H9 (cell line): ENCODE measurements around the gene TGFBR2. TPM values are rescaled to one million over a fixed set of nuclear protein-coding genes. Genes with fewer than 3 reads are reported as not detected.

ENCODE experiments used
- DNase-seq: peaks from one replicate; pipeline ENCODE4 v3.0.0-alpha.2; 2017
- H2AFZ ChIP-seq: one replicate; pipeline ENCODE4 v1.6.1; 2013; ENCODE audit warnings: mild to moderate bottlenecking, low read length, control low read depth, moderate library complexity
- H2AK5ac ChIP-seq: 2 replicates; pipeline ENCODE4 v1.6.1; 2013; ENCODE audit warnings: low read length, control low read depth, mixed read lengths; ENCODE audit not compliant: insufficient read length
- H2BK120ac ChIP-seq: one replicate; pipeline ENCODE4 v1.6.1; 2013; ENCODE audit warnings: low read depth, mild to moderate bottlenecking, low read length, control low read depth, inconsistent platforms; ENCODE audit not compliant: poor library complexity, severe bottlenecking
- H2BK12ac ChIP-seq: 2 replicates; pipeline ENCODE4 v1.6.1; 2013; ENCODE audit warnings: low read length, control low read depth, mixed read lengths, low read depth; ENCODE audit not compliant: insufficient read length
- H2BK15ac ChIP-seq: 2 replicates; pipeline ENCODE4 v1.6.1; 2013; ENCODE audit warnings: low read depth, low read length, control low read depth
- H2BK20ac ChIP-seq: one replicate; pipeline ENCODE4 v1.6.1; 2013; ENCODE audit warnings: low read depth, mild to moderate bottlenecking, low read length, control low read depth, inconsistent platforms; ENCODE audit not compliant: poor library complexity, severe bottlenecking
- H2BK5ac ChIP-seq: 2 replicates; pipeline ENCODE4 v1.6.1; 2013; ENCODE audit warnings: low read length, control low read depth, mixed read lengths; ENCODE audit not compliant: insufficient read length
- H3K14ac ChIP-seq: 2 replicates; pipeline ENCODE4 v1.6.1; 2013; ENCODE audit warnings: low read length, control low read depth; ENCODE audit not compliant: insufficient read depth
- H3K18ac ChIP-seq: 2 replicates; pipeline ENCODE4 v1.6.1; 2013; ENCODE audit warnings: low read depth, mild to moderate bottlenecking, mixed read lengths, low read length, control low read depth; ENCODE audit not compliant: insufficient read length
- H3K23ac ChIP-seq: 2 replicates; pipeline ENCODE4 v1.6.1; 2013; ENCODE audit warnings: low read length, control low read depth, mixed read lengths, low read depth; ENCODE audit not compliant: insufficient read length
- H3K23me2 ChIP-seq: 2 replicates; pipeline ENCODE4 v1.6.1; 2013; ENCODE audit warnings: low read depth, mild to moderate bottlenecking, mixed read lengths, low read length, control low read depth; ENCODE audit not compliant: insufficient read length, poor library complexity, severe bottlenecking
- H3K27ac ChIP-seq: 2 replicates; pipeline ENCODE4 v1.5.1; 2013; ENCODE audit warnings: low read length, control low read depth, mixed read lengths, low read depth; ENCODE audit not compliant: insufficient read length
- H3K27me3 ChIP-seq: 2 replicates; pipeline ENCODE4 v1.6.1; 2013; ENCODE audit warnings: low read length, control low read depth, inconsistent platforms; ENCODE audit not compliant: insufficient read depth
- H3K4ac ChIP-seq: 2 replicates; pipeline ENCODE4 v1.6.1; 2013; ENCODE audit warnings: low read depth, mild to moderate bottlenecking, control low read depth, inconsistent platforms, low read length, moderate library complexity
- H3K4me1 ChIP-seq: 2 replicates; pipeline ENCODE4 v1.6.1; 2013; ENCODE audit warnings: low read length, control low read depth, inconsistent platforms; ENCODE audit not compliant: insufficient read depth
- H3K4me2 ChIP-seq: 2 replicates; pipeline ENCODE4 v1.6.1; 2013; ENCODE audit warnings: low read length, control low read depth, mixed read lengths; ENCODE audit not compliant: insufficient read length, insufficient read depth
- H3K56ac ChIP-seq: 2 replicates; pipeline ENCODE4 v1.6.1; 2013; ENCODE audit warnings: low read depth, mild to moderate bottlenecking, mixed read lengths, low read length, control low read depth; ENCODE audit not compliant: insufficient read length
- H3K79me1 ChIP-seq: 2 replicates; pipeline ENCODE4 v1.6.1; 2013; ENCODE audit warnings: low read depth, mild to moderate bottlenecking, moderate library complexity, low read length, control low read depth, inconsistent platforms; ENCODE audit not compliant: insufficient read depth, poor library complexity, severe bottlenecking
- H3K79me2 ChIP-seq: 2 replicates; pipeline ENCODE4 v1.6.1; 2013; ENCODE audit warnings: low read length, control low read depth, inconsistent platforms; ENCODE audit not compliant: insufficient read depth
- H3K9ac ChIP-seq: 2 replicates; pipeline ENCODE4 v1.6.1; 2013; ENCODE audit warnings: low read length, control low read depth, mixed read lengths; ENCODE audit not compliant: insufficient read length; ENCODE audit errors: extremely low read depth
- H3K9me3 ChIP-seq: one replicate; pipeline ENCODE4 v1.6.1; 2013; ENCODE audit warnings: low read depth, low read length, inconsistent platforms; ENCODE audit not compliant: control insufficient read depth
- H3T11ph ChIP-seq: one replicate; pipeline ENCODE4 v1.6.1; 2013; ENCODE audit warnings: mild to moderate bottlenecking, low read length, control low read depth, inconsistent platforms
- H4K20me1 ChIP-seq: one replicate; pipeline ENCODE4 v1.6.1; 2013; ENCODE audit not compliant: control insufficient read depth, insufficient read length, insufficient read depth
- H4K5ac ChIP-seq: 2 replicates; pipeline ENCODE4 v1.6.1; 2013; ENCODE audit warnings: low read depth, mild to moderate bottlenecking, mixed read lengths, low read length, control low read depth; ENCODE audit not compliant: insufficient read length
- H4K8ac ChIP-seq: replicated peaks from 2 replicates; pipeline ENCODE4 v1.6.1; 2013; ENCODE audit warnings: low read length, control low read depth, mixed read lengths, low read depth; ENCODE audit not compliant: insufficient read length
- H4K91ac ChIP-seq: 2 replicates; pipeline ENCODE4 v1.6.1; 2013; ENCODE audit warnings: low read depth, mild to moderate bottlenecking, moderate library complexity, mixed read lengths, low read length, control low read depth; ENCODE audit not compliant: insufficient read length
- H3K27ac Mint-ChIP-seq, 3 experiments: 2 replicates in 2 of 3; 3 replicates in 1 of 3; pipeline ENCODE4 v1.8.0; 2020 to 2021; ENCODE audit warnings: mixed read lengths in 3 of 3, mild to moderate bottlenecking in 1 of 3, moderate library complexity in 1 of 3
- H3K27me3 Mint-ChIP-seq: 2 replicates; pipeline ENCODE4 v1.8.0; 2021; ENCODE audit warnings: low read depth, mild to moderate bottlenecking, moderate library complexity, mixed read lengths
- H3K36me3 Mint-ChIP-seq, 3 experiments: 2 replicates in 2 of 3; 3 replicates in 1 of 3; pipeline ENCODE4 v1.8.0; 2020 to 2021; ENCODE audit warnings: low read depth in 3 of 3, mixed read lengths in 3 of 3; ENCODE audit not compliant: insufficient read depth in 1 of 3
- H3K4me1 Mint-ChIP-seq, 2 experiments: 2 replicates each; pipeline ENCODE4 v1.8.0; 2020; ENCODE audit warnings: mixed read lengths in 2 of 2
- H3K4me3 Mint-ChIP-seq, 2 experiments: 2 replicates in 1 of 2; 3 replicates in 1 of 2; pipeline ENCODE4 v1.8.0; 2020 to 2021; ENCODE audit warnings: mild to moderate bottlenecking in 2 of 2, mixed read lengths in 2 of 2, moderate library complexity in 1 of 2
- H3K9me3 Mint-ChIP-seq, 2 experiments: 2 replicates in 1 of 2; 3 replicates in 1 of 2; pipeline ENCODE4 v1.8.0; 2020; ENCODE audit warnings: mild to moderate bottlenecking in 2 of 2, mixed read lengths in 2 of 2, moderate library complexity in 1 of 2
- CTCF ChIP-seq: fragments of 200-600 bp; sonication (generic); conservative IDR thresholded peaks from 3 replicates; pipeline ENCODE4 v1.8.0; 2021; ENCODE audit warnings: antibody characterized with exemption, mild to moderate bottlenecking
- WGBS: extraction: QIAGEN DNeasy Blood & Tissue Kit; methylation state at CpG from one replicate; pipeline ENCODE4 v1.1.7; 2013; ENCODE audit warnings: missing lambda C conversion rate, low lambda C conversion rate, mixed read lengths; ENCODE audit not compliant: insufficient read length; ENCODE audit errors: extremely low coverage; 5-methylcytosine and 5-hydroxymethylcytosine counted together
- total RNA-seq: library from RNA; stranded (reverse); gene quantifications from 2 replicates; pipeline ENCODE4 v1.2.1, GENCODE V29; 2021

The TGFBR2 gene
- total RNA-seq, 1 experiment from 2014 or later = 10.6 TPM

GRCh38 chr3:30658328-30659052 lies 52.1 kb downstream of the TGFBR2 start:
- H2BK120ac ChIP-seq = no peak overlapping the region
- peaks cover 17% of the 10 kb centered on the region for H3K4me1 ChIP-seq
- H3K4ac ChIP-seq = no peak overlapping the region
- no CpG with 5 or more reads among the region's 9 CpGs for WGBS
- no peaks in the 10 kb centered on the region for H3K27me3 Mint-ChIP-seq
- no peak overlapping the region for H2AFZ ChIP-seq
- H3T11ph ChIP-seq = no peak overlapping the region
- H4K91ac ChIP-seq = no peak overlapping the region
- no peak overlapping the region for H4K8ac ChIP-seq
- H3K18ac ChIP-seq = no peak overlapping the region
- no peak for TF ChIP-seq CTCF
- H2BK15ac ChIP-seq = no peak overlapping the region
- no peaks in the 10 kb centered on the region for H3K9me3 Mint-ChIP-seq
- H2BK5ac ChIP-seq = no peak overlapping the region
- no peaks in the 10 kb centered on the region for H3K9me3 ChIP-seq
- H3K14ac ChIP-seq = no peak overlapping the region
- H3K23ac ChIP-seq = no peak overlapping the region
- no peaks in the 10 kb centered on the region for H3K23me2 ChIP-seq
- no peaks in the 10 kb centered on the region for H3K79me2 ChIP-seq
- H3K4me2 ChIP-seq = no peak overlapping the region
- peaks cover 16 to 30% (median 16%) of the 10 kb centered on the region in 3 experiments; a peak in 5 of 7 replicates for H3K36me3 Mint-ChIP-seq
- no peak overlapping the region for H2BK12ac ChIP-seq
- H3K27ac Mint-ChIP-seq = peak overlapping the region; percentile 63 to 94 (median 86); a peak in 6 of 7 replicates
- no peaks in the 10 kb centered on the region for H4K20me1 ChIP-seq
- no peak overlapping the region for H2BK20ac ChIP-seq
- peaks cover 38 to 42% of the 10 kb centered on the region in 2 experiments for H3K4me1 Mint-ChIP-seq
- no peak overlapping the region for H3K4me3 Mint-ChIP-seq
- peak overlapping the region; percentile 10 for H3K27ac ChIP-seq
- H3K56ac ChIP-seq = no peak overlapping the region
- no peaks in the 10 kb centered on the region for H3K79me1 ChIP-seq
- H3K27me3 ChIP-seq = no peaks in the 10 kb centered on the region
- DNase-seq = no peak
- no peak overlapping the region for H2AK5ac ChIP-seq
- H4K5ac ChIP-seq = no peak overlapping the region
- no peak overlapping the region for H3K9ac ChIP-seq
